LNCaP clone FGC (cell line): Measurements from ENCODE around the gene DYRK1A.

Source experiments
- DNase-seq: peaks from one replicate; pipeline ENCODE4 v3.0.0-alpha.2; 2011; ENCODE audit warnings: low read depth
- H3K4me3 ChIP-seq: 2 replicates; pipeline ENCODE4 v1.5.1; 2011; ENCODE audit warnings: mild to moderate bottlenecking, low read depth, low read length, control low read depth
- CTCF ChIP-seq: IDR thresholded peaks from 2 replicates; pipeline ENCODE4 v1.5.1; 2012; ENCODE audit warnings: mild to moderate bottlenecking; ENCODE audit not compliant: control insufficient read depth, insufficient read depth; ENCODE audit errors: extremely low read depth

Gene DYRK1A

GRCh38 chr21:37425684-37426083, 59.1 kb downstream of the DYRK1A start:
- H3K4me3 ChIP-seq: no peak overlapping the region
- DNase-seq: no peak
- TF ChIP-seq CTCF: no peak

GRCh38 chr21:37427221-37427620, 60.6 kb downstream of the DYRK1A start:
- no peak for DNase-seq
- TF ChIP-seq CTCF: no peak
- H3K4me3 ChIP-seq: no peak overlapping the region

GRCh38 chr21:37429356-37429755, 62.8 kb downstream of the DYRK1A start:
- DNase-seq: no peak
- H3K4me3 ChIP-seq: no peak overlapping the region
- TF ChIP-seq CTCF: no peak

GRCh38 chr21:37430184-37430821, 63.7 kb downstream of the DYRK1A start:
- TF ChIP-seq CTCF: no peak
- peak; percentile 63 for DNase-seq
- H3K4me3 ChIP-seq: no peak overlapping the region

- H3K4me3 ChIP-seq: no peak overlapping the region
- no peak for TF ChIP-seq CTCF
- no peak for DNase-seq
Measured at GRCh38 chr21:37431243-37431642, 64.7 kb downstream of the DYRK1A start.

- TF ChIP-seq CTCF: no peak
- DNase-seq: no peak
- no peak overlapping the region for H3K4me3 ChIP-seq
Measured at GRCh38 chr21:37432710-37433455, 66.3 kb downstream of the DYRK1A start.
